A549 treated with AZD2906 at 1 μM for 4 hours (cell line): ENCODE data around the gene CCDC90B. TPM values are rescaled to one million over a fixed set of nuclear protein-coding genes. Genes with fewer than 3 reads are reported as not detected.

Source experiments
- total RNA-seq: library from RNA; stranded (reverse); fragments of 200-300 nt; extraction: Qiagen RNA extraction; gene quantifications from 5 replicates; pipeline ENCODE4 v1.2.3, GENCODE V29; 2022

Gene CCDC90B
- 56.1 to 77.1 TPM (median 58.0 TPM) in 5 replicates for total RNA-seq

GRCh38 chr11:83285771-83286528 is at the start of gene CCDC90B:
CCDC90B (minus strand) TSS chr11:83286367; CDS start chr11:83285972, 395 bp downstream.

Other genes starting within 250 kb of the CCDC90B start
- 5.7 to 8.4 TPM (median 6.3 TPM) in 5 replicates for gene RAB30, start 214.5 kb downstream of the CCDC90B start, total RNA-seq
- 22.1 to 26.9 TPM (median 25.2 TPM) in 5 replicates for gene PCF11, start 129.2 kb downstream of the CCDC90B start, total RNA-seq
- gene ANKRD42, start 92.7 kb downstream of the CCDC90B start, total RNA-seq = 6.8 to 8.8 TPM (median 7.2 TPM) in 5 replicates